Activated naive CD4-positive, alpha-beta T cell treated with Interleukin-2 at 50 U/mL for 16 hours (primary cell): ENCODE data around the gene OR10G6.
"Not testable (repeated sequence)": the region's sequence is repeated elsewhere in the genome, so short reads cannot be mapped to it uniquely, and the experiment has no call there.

Source experiments
- DNase-seq: peaks from one replicate; pipeline ENCODE4 v3.0.0-alpha.2; 2020

Gene OR10G6, protein sequence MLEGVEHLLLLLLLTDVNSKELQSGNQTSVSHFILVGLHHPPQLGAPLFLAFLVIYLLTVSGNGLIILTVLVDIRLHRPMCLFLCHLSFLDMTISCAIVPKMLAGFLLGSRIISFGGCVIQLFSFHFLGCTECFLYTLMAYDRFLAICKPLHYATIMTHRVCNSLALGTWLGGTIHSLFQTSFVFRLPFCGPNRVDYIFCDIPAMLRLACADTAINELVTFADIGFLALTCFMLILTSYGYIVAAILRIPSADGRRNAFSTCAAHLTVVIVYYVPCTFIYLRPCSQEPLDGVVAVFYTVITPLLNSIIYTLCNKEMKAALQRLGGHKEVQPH

DNA sequence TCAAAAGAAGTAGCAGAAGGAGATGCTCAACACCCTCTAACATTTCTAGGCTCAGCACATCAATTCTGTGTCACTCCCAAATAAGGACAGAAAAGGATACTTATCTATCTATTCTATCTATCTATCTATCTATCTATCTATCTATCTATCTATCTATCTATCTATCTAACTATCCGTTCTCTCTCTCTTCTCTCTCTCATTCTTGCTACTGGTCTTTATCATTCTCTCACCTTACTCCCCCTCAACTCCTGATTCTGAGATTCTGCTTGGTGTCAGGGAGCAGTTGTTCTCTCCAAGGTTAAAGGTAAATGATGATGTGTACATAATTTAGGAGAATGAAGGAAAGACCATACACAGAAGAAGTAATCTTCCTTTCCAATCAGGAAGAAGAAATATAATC lies at the start of gene OR10G6:
Gene OR10G6 (minus strand): TSS at position 43 of the 400 bp plus-strand sequence. CDS start 0 bp downstream, at position 43.
- no peak for DNase-seq

DNA sequence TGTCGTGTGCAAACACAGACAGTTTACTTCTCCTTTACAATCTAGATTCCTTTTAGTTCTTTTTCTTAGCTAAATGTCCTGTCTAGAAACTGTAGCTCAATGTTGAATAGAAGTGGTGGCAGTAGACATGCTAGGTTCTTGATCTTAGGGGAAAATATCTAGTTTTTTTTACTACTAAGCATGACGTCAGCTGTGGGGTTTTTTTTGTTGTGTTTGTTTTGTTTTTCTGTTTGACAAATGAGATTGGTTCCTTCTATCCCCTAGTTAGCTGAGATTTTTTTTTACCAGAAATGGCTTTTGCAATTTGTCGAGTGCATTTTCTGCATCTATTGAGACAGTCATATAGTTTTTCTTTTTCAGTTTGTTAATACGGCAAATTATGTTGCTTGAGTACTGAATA lies 48.5 kb upstream of the OR10G6 start:
- no peak for DNase-seq

DNA sequence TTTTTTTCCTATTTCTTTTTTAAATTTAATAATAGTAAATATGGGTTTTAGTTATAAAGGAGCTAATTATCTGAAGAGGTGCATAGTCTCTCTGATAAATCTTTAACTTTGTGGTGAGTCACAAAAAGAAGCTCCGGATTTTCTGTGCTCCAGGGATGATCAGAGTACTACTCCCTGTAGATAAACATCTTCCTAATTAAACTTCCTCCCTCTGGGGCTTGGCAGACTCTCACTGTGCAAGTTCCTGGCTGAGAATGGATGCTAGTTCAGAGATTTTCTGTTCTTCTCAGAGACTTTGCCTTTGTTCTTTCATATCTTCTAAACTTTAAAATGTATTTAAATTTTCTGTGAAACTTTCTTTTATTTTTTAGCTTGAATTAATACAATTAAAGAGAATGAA lies 46.3 kb upstream of the OR10G6 start, which contains the start of gene OR10G7:
Gene OR10G7 (minus strand): TSS at position 72 of the 400 bp plus-strand sequence. CDS start 2,324 bp downstream, outside the sequence.
- no peak for DNase-seq

DNA sequence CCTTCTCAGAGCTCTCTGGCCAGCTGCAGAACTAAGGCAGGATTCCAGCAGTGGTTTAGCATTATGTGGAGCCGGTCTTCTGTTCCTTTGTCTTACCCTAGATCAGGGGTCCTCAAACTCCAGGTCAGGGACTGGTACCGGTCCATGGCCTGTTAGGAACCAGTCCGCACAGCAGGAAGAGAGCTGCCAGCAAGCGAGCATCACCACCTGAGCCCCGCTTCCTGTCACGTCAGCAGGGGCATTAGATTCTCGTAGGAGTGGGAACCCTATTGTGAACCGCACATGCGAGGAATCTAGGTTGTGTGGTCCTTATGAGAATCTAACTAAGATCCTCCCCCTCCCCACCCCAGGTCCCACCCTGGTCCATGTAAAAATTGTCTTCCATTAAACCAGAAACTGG lies 44.6 kb upstream of the OR10G6 start:
- no peak for DNase-seq

DNA sequence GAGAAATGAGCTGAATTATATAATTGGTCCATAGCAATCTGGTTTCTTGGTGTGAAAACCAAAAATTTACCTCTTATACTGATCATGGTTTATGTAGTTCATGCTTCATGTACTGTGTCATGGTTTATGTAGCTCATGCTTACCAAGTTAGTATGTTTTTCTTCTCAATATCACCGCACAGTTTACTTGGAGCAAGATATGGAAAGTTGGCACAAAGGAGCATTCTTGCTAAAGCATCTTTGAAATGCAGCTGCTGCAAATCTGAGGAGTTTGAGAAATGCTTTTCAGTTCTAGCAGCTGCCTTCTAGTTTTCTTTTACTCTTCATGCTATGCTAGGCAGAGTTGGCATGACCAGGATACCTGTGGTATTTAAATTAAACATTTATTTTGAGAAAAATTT lies 41.7 kb upstream of the OR10G6 start:
- no peak for DNase-seq

DNA sequence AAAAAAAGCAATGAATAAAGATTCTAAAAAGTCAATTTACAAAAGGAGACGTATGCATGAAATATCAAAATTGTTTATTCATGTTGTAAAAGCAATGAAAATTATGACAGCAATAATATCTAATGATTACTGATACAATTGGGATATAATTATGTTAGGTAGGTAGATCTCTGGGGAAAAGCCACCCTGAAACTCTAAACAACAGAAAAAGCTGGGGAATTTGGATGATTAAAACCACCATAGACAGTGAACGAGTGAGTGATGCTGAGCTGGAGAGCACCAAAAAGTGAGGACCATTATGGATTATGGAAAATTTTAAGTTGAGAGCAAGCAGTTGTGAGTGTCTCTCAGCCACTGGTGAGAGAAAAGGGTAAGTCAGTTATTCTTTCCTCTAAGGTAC lies 31.5 kb upstream of the OR10G6 start, which contains the start of gene OR10G8:
Gene OR10G8 (plus strand): TSS at position 301 of the 400 bp plus-strand sequence. CDS start 2,825 bp downstream, outside the sequence.
- no peak for DNase-seq

DNA sequence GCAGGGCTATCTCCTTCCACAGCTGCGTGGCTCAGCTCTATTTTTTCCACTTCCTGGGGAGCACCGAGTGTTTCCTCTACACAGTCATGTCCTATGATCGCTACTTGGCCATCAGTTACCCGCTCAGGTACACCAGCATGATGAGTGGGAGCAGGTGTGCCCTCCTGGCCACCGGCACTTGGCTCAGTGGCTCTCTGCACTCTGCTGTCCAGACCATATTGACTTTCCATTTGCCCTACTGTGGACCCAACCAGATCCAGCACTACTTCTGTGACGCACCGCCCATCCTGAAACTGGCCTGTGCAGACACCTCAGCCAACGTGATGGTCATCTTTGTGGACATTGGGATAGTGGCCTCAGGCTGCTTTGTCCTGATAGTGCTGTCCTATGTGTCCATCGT lies 20.9 kb upstream of the OR10G6 start:
- DNase-seq, result not testable (repeated sequence)

DNA sequence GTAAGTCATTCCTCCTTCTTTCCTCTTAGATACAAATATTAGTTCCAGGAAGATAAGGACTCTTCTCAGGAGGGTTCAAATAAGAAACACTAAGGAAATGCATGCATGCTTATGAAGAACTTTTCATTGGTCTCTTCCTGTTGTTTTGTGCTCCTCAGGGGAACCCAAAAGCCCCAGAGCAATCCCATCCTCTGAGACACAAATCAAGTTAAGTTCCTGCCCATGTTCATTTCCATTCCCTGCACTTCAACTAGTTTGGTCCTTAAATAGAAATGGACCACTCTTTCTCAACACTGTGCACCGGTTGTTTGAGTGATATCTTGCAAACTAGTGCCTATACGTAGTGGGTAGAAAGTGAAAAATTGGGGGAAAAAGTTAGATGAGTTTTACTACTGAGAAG lies 17.7 kb upstream of the OR10G6 start, which contains the start of gene OR10G4:
Gene OR10G4 (plus strand): TSS at position 301 of the 400 bp plus-strand sequence. CDS start 2,578 bp downstream, outside the sequence.
- DNase-seq, result no peak

DNA sequence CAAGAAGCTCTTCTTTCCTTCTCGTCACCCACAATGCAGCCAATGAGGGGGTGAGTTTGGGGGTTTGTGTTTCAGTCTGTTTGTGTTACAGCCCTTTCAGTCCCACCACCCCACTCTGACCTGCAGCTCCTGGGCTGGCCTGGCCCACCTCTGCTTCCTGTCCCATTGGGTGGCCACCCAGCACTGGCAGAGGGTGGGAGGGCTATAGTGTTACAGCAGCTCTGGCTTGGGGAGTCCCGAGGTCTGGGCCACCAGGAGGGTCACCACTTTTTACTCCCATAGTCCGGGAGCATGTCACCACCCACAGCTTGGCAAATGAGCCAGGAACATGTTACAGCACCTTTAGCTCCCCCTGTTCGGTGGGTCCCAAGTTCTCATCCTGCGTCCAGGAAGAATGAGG lies 15.7 kb downstream of the OR10G6 start:
- no peak for DNase-seq

DNA sequence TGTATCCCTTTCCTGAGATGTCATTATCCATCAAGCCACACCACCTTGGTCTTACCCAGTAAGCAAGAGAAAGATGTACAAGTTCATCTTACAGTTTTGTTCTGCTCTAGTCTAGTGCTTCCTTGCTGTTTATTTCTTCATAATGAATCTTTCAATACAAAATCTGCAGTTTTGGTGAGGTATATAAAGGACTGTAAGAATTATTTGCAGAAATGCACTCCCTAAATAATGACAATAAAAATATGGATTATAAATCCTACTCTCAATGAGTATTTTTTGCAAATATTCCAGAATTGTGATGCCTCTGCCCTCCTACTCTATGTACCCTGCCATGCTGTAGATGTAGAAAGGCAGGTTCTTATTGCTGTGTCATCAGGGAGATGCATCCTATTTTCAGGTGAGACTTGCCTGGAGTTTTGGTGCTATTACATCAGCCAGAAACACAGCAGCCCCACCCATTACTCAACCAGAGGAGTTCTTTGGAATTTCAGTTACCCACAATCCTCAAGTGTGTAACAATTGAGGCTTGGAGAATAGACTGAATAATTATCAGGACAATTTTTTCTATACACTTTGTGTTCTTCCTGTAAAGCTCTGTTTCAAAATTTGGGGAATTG lies 17.1 kb downstream of the OR10G6 start, which contains the start of gene OR10S1:
Gene OR10S1 (minus strand): TSS at position 51 of the 617 bp plus-strand sequence. CDS start 117 bp downstream, outside the sequence.
- DNase-seq, result no peak

DNA sequence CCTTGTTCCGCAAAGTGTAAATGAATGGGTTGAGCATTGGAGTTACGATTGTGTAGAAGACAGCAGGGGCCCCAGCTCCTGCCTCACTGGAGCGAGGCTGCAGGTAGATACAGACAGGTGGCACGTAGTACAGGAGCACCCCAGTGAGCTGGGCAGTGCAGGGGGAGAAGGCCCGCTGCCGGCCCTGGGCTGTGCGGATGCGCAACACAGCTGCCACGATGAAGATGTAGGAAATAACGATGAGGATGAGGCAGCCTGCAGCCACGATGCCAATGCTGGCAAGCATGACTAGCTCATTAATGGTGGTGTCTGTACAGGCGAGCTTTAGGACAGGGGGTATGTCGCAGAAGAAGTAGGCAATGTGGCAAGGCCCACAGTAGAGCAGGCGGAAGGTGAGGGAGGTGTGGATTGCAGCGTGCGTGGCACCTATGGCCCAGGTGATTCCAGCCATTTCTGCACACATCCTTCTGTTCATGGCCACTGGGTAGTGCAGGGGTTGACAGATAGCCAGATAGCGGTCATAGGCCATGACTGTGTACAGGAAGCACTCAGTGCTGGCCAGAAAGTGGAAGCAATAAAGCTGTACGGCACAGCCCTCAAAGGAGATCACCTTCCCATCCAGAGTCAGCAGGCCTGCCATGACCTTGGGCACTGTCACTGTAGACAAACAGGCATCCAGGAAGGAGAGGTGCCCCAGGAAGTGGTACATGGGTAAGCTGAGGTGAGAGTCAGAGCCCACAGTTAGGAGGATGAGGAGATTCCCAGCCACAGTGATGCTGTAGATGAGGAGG lies 18.0 kb downstream of the OR10G6 start:
- no peak for DNase-seq

DNA sequence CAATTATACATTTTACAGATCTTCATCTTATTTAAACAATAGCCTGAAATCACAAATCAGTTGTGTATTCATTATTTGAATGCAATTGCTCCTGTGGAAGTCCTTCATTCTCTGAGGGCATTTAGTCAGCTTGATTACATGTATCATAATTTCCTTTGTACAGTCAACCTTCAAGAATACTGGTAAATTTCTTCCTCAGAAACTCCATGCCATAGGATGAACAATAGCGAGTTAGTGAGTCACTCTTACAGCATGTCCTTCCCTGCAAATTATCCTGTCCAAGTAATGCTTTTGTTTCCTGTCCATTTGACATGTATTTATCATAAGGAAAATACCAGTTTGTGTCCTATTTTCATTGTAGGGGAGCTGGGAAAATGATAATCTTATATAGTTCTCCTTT lies 21.1 kb downstream of the OR10G6 start:
- DNase-seq, result no peak

DNA sequence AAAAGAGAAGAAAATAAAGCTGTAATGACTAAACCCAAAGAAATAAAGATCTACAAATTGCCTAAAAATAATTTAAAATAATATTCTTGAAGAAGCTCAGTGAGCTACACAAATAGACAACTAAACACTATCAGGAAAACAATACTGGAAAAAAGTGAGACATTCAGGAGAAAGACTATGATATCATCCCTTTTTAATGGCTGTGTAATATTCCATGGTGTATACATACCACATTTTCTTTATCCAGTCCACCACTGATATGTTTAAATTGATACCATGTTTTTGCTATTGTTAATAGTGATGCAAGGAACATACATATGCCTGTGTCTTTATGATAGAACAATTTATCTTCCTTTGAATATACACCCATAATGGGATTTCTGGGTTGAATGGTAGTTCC lies 38.2 kb downstream of the OR10G6 start:
- DNase-seq, result no peak

DNA sequence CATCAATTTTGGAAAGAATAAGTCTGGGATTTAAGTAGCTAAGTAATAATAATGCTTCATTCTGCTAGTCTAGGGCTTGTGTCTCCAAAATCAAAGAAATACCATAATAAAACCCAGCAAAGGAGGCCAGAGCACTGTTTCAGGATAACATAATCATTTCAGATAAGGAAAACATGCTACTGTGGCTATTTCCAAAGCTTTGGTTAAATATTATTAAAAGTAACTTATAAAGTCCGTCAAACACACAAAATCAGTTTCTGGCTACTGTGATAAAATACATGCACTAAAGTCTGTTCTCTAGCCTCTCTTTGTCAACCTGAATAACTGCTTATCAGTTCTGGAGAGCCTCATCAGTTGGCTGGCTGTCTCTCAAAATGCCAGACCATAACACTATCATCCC lies 49.8 kb downstream of the OR10G6 start:
- no peak for DNase-seq
